Tibial nerve (tissue), 3 donors: ENCODE measurements around the gene GSE1.

Experiments used
- POLR2A ChIP-seq, 2 donors: fragments of 450-650 bp; IDR thresholded peaks; one replicate each; pipeline ENCODE4 v1.6.1; 2017; ENCODE audit warnings: antibody characterized with exemption in 2 of 2, mild to moderate bottlenecking in 2 of 2, moderate library complexity in 2 of 2
- TF ChIP-seq, protein P1 (sequence below), 5 experiments: fragments of 200-600 bp in 3 of 5; fragments of 450-650 bp in 2 of 5; sonication (generic) in 3 of 5; IDR thresholded peaks; one replicate each; pipeline ENCODE4 v1.5.1; 2016 to 2019; ENCODE audit warnings: antibody characterized with exemption in 5 of 5, mild to moderate bottlenecking in 3 of 5, moderate library complexity in 2 of 5

DNA sequence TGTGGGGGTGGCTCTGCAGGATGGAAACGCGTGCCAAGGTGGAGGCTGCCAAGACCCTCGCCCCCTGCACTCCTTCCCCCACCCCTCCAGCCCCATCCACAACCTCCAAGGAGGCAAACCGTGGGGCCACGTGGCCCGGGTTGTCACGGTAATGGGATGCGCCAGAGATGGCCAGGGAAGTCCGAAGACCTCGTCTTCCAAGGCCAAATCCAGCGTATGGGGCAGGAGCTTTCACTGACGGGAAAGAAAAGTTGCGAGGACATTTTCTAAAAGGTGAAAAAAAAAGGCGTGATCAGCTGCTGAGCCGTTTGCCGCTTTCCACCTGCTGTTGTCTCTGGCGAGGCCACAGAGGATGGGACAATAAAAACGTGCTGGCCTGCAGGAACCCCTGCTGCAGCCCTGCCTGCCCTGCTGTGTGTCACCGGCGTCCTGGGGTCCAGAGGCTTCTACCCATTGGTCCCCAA lies 28.3 kb upstream of the GSE1 start:
- TF ChIP-seq, protein P1, sequence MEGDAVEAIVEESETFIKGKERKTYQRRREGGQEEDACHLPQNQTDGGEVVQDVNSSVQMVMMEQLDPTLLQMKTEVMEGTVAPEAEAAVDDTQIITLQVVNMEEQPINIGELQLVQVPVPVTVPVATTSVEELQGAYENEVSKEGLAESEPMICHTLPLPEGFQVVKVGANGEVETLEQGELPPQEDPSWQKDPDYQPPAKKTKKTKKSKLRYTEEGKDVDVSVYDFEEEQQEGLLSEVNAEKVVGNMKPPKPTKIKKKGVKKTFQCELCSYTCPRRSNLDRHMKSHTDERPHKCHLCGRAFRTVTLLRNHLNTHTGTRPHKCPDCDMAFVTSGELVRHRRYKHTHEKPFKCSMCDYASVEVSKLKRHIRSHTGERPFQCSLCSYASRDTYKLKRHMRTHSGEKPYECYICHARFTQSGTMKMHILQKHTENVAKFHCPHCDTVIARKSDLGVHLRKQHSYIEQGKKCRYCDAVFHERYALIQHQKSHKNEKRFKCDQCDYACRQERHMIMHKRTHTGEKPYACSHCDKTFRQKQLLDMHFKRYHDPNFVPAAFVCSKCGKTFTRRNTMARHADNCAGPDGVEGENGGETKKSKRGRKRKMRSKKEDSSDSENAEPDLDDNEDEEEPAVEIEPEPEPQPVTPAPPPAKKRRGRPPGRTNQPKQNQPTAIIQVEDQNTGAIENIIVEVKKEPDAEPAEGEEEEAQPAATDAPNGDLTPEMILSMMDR (IDR thresholded peaks at IDR 0.05): no peak
- no peak for TF ChIP-seq POLR2A (IDR thresholded peaks at IDR 0.05)
